GM18951 (cell line): Measurements from ENCODE around the gene ADGRL2.
"Not testable (repeated sequence)": the region's sequence is repeated elsewhere in the genome, so short reads cannot be mapped to it uniquely, and the experiment has no call there.

ENCODE experiments used
- POLR2A ChIP-seq: IDR thresholded peaks from 4 replicates; pipeline ENCODE4 v1.6.1; 2011; ENCODE audit warnings: mild to moderate bottlenecking; ENCODE audit not compliant: insufficient read length, insufficient read depth; ENCODE audit errors: extremely low read depth
- in situ Hi-C: fragments of 300-500 bp; cut with MboI; formaldehyde crosslinking; loops from one replicate; pipeline ENCODE4 v1.12.0; 2022; ENCODE audit warnings: low sequenced_read_pairs, mixed read lengths, inconsistent platforms; ENCODE audit not compliant: unreplicated experiment

ADGRL2 gene

DNA sequence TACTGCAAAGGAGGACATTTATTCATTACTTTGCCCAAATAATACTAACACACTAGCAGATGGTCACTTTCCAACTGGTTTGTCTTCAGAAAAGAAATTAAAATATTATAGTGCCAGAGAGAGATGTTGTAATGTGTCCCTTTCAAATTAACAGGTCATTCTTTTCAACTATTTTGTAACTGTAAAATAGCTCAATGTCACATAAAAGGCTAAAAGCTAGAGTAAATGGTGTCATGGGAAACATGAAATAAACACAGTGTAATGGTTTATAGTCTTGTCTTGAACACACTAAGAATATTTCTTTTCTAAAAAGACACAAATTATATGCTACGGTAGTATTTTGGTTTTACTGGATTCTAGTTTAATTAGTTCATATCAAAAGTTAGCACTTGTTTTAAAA is 77.8 kb downstream of the ADGRL2 start:
- TF ChIP-seq POLR2A, result no peak
- in situ Hi-C loops, result no loop called here

DNA sequence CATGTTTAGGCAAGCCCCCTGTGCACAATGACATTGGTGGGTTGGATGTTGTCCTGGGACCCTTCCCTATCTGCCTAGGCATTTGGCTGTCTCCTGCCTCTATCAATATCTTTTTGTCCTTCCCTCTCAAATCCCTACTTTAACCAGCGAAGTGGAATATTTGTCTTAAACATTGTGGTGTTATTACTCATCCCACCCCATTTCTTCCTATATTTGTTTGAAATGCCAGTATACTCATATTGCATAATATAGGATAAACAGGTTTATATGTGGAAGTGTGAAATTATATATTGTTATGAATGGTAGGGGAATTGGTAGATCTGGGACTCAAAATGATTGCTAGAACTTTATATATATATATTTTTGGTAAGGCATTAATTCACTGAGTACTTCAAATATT is 80.0 kb downstream of the ADGRL2 start:
- in situ Hi-C loops, result no loop called here
- TF ChIP-seq POLR2A, result no peak

DNA sequence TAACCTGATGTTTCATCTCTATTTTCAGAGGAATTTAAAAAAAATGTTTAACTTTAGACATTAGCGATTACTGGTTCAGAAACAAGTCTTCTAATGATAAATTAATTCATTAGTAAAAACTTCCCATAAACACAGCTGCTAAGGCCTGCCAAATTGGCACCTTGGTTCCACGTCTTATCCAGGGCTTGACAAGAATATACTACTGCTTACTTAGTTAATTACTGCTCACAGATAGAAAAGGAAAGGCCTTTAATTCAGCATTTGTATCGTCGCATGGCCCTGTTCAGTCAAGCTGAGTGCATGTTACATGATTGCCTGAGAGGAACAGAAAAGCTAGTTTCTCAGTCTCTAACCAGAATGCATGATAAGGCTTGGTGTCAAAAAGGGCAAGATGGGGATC is 84.6 kb downstream of the ADGRL2 start:
- no peak for TF ChIP-seq POLR2A
- in situ Hi-C loops, result no loop called here

GRCh38 chr1:81886292-81886691 is 85.6 kb downstream of the ADGRL2 start:
- in situ Hi-C loops, result not testable (repeated sequence)

DNA sequence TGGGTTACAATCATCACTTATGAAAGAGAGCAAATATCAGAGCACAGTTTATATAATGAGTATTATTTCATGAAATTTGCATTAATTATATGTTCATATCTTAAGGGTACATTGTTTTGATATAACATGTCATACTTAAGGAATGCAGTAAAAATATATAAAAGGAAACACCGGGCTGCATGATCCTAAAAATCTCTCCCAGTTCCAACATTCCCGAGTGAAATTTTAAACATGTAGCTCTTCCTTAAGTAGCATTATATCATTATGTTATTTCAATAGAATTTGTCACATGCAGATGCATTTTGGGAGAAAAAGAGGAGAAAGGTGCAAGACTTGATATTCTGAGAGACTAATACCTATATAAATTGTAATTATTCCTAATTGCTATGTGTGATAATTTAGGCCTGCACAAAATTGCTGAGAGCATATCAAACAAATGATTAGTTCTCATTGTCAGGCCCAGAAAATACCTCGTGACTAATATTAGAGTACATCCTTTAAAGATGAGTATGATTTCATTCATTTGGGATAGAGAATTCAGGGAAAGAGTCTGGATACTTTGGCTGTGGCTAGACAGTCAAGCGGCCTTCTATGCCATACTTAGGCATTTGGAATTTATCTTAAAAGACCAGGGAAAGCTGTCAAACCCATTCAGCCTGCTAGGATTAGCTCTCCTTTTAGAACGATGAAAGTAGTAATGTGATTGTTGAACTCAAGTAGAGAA is 86.8 kb downstream of the ADGRL2 start:
- TF ChIP-seq POLR2A, result no peak
- in situ Hi-C loops, result no loop called here

DNA sequence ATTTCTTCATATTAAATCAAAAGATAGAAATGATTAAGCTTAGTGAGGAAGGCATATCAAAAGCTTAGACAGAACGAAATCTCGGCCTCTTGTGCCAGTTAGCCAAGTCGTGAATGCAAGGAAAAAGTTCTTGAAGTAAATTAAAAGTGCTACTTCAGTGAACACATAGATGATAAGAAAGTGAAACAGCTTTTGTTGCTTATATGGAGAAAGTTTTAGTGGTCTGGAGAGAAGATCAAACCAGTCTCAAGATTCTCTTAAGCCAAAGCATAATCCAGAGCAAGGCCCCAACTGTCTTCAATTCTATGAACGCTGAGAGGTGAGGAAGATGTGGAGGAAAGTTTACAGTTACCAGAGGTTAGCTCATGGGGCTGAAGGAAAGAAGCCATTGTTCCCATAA is 88.4 kb downstream of the ADGRL2 start:
- TF ChIP-seq POLR2A, result no peak
- in situ Hi-C loops, result no loop called here

DNA sequence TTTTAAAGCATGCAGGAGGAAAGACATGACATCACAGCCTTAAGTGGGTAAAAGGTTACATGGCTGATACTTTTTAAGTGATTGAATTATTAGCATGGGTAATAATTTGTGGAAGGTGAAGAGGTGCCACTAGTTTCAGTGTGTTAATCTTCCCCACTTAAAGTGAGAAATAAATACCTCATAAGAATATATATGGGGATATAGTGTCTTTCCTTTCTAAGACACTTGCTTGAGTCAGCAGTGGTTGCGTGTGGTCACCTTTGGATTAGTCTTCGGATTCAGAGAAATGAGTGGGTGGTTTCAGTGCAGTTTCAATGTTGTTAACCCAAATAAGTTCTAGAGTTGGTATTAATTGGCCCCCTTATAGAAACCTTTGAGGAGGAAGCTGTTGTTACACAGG is 94.1 kb downstream of the ADGRL2 start:
- in situ Hi-C loops, result no loop called here
- no peak for TF ChIP-seq POLR2A

DNA sequence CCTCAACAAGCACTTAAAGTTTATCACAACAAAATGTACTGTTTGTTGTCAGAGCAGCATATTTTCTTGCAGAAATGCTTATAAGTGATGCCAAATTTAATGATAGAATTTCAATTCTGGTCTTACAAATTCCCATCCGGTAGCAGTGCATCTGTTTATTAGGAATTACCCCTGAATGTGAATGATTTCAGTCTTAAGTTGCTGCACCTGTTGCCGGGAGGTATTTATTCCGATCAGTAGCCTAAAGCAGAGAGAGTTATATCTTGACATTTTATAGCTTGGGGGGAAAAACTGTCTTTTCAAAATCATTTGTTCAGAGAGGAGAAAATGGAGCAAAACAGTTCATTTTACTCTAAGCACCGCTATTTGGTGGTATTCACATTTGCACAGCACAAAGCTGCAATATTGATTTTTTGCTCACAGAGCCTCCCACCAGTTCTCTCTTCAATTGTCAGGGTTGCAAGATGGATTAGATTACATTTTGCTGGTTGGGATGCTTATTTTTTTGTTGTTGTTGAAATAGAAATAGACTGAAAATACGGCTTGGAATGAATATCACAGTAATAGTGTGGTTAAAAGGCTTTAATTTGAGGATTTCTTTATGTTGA is 98.6 kb downstream of the ADGRL2 start:
- in situ Hi-C loops, result no loop called here
- TF ChIP-seq POLR2A, result no peak

DNA sequence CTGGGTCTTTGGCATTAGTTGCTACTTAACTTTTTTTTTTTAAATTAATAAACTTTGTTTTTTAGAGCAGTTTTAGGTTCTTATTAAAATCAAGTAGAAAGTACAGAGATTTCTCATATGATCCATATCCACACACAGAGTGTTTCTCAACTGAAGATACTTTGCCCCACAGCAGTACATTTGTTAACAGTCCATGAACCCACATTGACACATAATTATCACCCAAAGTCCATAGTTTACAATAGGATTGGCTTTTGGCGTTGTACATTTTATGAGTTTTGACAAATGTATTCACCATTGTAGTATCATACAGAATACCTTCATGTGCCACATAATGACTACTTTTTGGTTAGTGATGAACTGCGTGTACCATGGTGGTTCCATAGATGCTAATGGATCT is 106.8 kb downstream of the ADGRL2 start:
- no peak for TF ChIP-seq POLR2A
- in situ Hi-C loops, result no loop called here

GRCh38 chr1:81912383-81912782 is 111.6 kb downstream of the ADGRL2 start:
- in situ Hi-C loops, result no loop called here
- no peak for TF ChIP-seq POLR2A

DNA sequence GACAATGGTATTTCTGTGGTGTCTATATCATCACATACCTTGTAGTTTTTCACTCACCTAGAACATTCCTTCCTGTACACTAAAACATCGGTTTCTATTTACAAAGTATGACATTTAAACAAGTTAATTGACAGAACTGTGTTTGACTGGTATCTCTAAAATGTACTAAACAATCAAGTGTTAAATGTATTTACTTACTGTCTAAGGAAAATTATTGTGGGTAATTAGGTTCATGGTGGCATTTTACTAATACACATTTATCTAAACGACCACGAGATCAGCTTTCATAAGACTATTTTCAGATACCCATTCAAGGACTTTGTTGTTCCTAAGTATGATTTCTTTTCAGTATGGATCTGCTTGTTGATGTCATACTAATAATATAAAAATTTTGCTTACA is 115.2 kb downstream of the ADGRL2 start:
- in situ Hi-C loops, result no loop called here
- TF ChIP-seq POLR2A, result no peak

DNA sequence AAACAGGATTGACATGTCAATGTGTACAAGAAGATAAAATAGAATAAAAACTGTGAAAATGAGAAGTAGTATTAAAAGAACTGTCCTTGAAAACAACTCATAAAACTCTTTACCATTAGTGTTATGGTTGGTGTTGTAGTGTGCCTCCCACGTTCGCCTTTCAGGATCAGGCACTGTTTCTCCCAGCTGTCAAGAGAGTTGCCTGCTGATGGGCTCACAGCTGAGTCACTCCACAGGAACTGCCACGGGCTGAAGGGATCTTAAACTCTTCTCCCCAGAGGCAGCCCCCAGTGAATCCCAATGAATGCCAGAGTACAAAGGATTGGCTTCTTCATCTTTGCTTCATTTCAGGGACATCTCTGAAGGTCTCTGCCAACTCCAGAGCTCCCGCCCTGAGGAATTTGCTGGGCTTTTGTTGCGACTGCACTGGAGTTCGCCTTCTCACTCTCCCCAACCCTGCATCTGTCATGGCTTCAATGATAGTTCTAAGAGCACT is 119.6 kb downstream of the ADGRL2 start:
- TF ChIP-seq POLR2A, result no peak
- in situ Hi-C loops, result no loop called here

DNA sequence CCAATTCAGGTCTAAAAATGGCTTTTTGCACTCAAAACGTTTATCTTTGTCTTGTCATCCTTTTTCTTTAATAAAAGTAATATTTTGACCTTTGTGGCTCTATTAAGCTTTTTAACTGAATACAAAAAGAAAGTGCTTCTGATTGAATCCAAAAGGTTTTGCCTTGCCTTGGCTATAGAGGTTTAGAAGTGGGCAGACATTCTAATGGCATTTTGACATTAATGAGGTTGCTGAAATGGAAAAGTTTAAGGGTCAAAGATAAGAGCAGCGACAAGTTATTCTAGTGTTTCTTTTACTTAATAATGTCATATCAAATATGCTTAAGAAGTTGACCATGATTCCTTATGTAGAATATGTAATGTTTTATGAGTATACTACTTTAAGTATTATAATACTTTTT is 120.2 kb downstream of the ADGRL2 start:
- in situ Hi-C loops, result no loop called here
- no peak for TF ChIP-seq POLR2A

GRCh38 chr1:81921344-81921743 is 120.6 kb downstream of the ADGRL2 start:
- TF ChIP-seq POLR2A, result no peak
- in situ Hi-C loops, result no loop called here
